ENCODE results near the gene PIK3C2B. TPM values are rescaled to one million over a fixed set of nuclear protein-coding genes. Genes with fewer than 3 reads are reported as not detected.
A peak's percentile ranks its signal among the peaks of the same experiment; 100 is the strongest.
"Not testable (repeated sequence)": the region's sequence is repeated elsewhere in the genome, so short reads cannot be mapped to it uniquely, and the experiment has no call there.

Gene PIK3C2B
- total RNA-seq, 2 experiments from 2014 or later, result 38.2 to 44.0 TPM

DNA sequence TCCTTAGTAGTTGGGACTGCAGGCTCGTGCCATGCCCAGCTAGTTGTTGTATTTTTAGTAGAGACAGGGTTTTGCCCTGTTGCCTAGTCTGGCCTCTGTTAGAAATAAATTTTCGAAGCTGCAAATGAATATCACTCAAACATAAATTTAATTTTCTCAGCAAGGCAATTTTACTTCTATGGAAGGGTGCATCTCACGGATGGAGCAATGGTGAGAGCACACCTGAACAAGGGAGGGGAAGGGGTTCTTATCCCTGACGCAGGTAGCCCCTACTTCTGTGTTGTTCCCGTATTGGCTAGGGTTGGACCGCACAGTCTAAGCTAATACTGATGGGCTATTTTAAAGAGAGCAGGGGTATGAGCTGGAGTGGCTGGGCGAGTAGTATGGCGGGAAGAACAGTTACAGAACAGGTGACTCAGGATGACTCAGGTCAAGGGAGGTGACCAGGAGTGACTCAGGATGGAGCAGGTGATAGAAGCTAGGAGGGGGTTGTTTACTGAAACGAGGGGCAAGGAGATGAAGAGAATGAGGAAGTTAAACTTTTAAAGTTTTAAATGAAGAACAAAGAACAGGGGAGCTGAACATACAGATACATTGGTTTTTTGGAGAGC, 29.1 kb upstream of the PIK3C2B start:
- ATAC-seq, result no peak
- Mint-ChIP-seq H3K27ac (peak overlapping the region; percentile 88), H3K4me1 (peaks cover 56% of the 10 kb centered on the region), H3K27me3 (no peaks in the 10 kb centered on the region), H3K36me3 (ENCODE audit: low read depth) (peaks cover 69% of the 10 kb centered on the region), H3K4me3 (no peak overlapping the region), H3K9me3 (ENCODE audit: low read depth) (peaks cover 8% of the 10 kb centered on the region)
- DNase-seq, result peak; percentile 47
- intact Hi-C loops (cut with DNase I, micrococcal nuclease), result loop anchor here in 1 of 2 experiments (2.0 kb wide), 1 partner anchor 21 kb away; no protein-coding TSS in a partner anchor
- ChIA-PET POLR2A (no interaction called here), CTCF (interaction anchor here (0.7 to 2.2 kb wide), 8 partner anchors 17 to 394 kb away, joined by 3 to 14 read pairs (median 4); no protein-coding TSS in a partner anchor)

GRCh38 chr1:204521941-204522521, 27.4 kb upstream of the PIK3C2B start:
- not testable (repeated sequence) for H3K27me3 Mint-ChIP-seq; DNase-seq; H3K4me3 Mint-ChIP-seq; H3K9me3 Mint-ChIP-seq (ENCODE audit: low read depth); ATAC-seq
- ChIA-PET CTCF (interaction anchor here (1.1 to 1.2 kb wide), 2 partner anchors 44 to 285 kb away, joined by 3 read pairs; no protein-coding TSS in a partner anchor), POLR2A (interaction anchor here (0.7 kb wide), 1 partner anchor 1154 kb away, joined by 3 read pairs; no protein-coding TSS in a partner anchor)
- Mint-ChIP-seq H3K27ac (peak overlapping the region; percentile 76), H3K36me3 (ENCODE audit: low read depth) (peaks cover 73% of the 10 kb centered on the region), H3K4me1 (peaks cover 66% of the 10 kb centered on the region)
- intact Hi-C loops (cut with DNase I, micrococcal nuclease), result loop anchor here (2.0 kb wide), 3 partner anchors 15 to 43 kb away; no protein-coding TSS in a partner anchor

- ATAC-seq (peak; percentile 62), DNase-seq (peak; percentile 74)
- H3K9me3 Mint-ChIP-seq (ENCODE audit: low read depth), result peaks cover 10% of the 10 kb centered on the region
- H3K4me1 Mint-ChIP-seq, result peaks cover 65% of the 10 kb centered on the region
- H3K27me3 Mint-ChIP-seq, result no peaks in the 10 kb centered on the region
- H3K36me3 Mint-ChIP-seq (ENCODE audit: low read depth), result peaks cover 68% of the 10 kb centered on the region
- CTCF ChIA-PET, result interaction anchor here (1.0 to 1.2 kb wide), 3 partner anchors 14 to 286 kb away, joined by 3 to 7 read pairs (median 3); no protein-coding TSS in a partner anchor
- H3K4me3 Mint-ChIP-seq, result peak overlapping the region; percentile 28
- intact Hi-C loops (cut with DNase I, micrococcal nuclease), result loop anchor here (2.0 kb wide), 3 partner anchors 14 to 44 kb away; no protein-coding TSS in a partner anchor
- H3K27ac Mint-ChIP-seq, result peak overlapping the region; percentile 91
- POLR2A ChIA-PET, result interaction anchor here (0.6 to 1.1 kb wide), 5 partner anchors 9 to 682 kb away, joined by 3 to 4 read pairs (median 3); no protein-coding TSS in a partner anchor
Observed at GRCh38 chr1:204520834-204521709, 26.5 kb upstream of the PIK3C2B start.

GRCh38 chr1:204517382-204517781, 22.8 kb upstream of the PIK3C2B start:
- POLR2A ChIA-PET, result interaction anchor here (0.7 to 3.1 kb wide), 5 partner anchors 11 to 1227 kb away, joined by 3 to 63 read pairs (median 6); partner anchors contain the start of gene PIK3C2B
- H3K27ac Mint-ChIP-seq; H3K9me3 Mint-ChIP-seq (ENCODE audit: low read depth); ATAC-seq; H3K4me3 Mint-ChIP-seq; H3K27me3 Mint-ChIP-seq: not testable (repeated sequence)
- intact Hi-C loops (cut with DNase I, micrococcal nuclease), result loop anchor here (2.0 to 10.0 kb wide), 7 partner anchors 27 to 1713 kb away; partner anchors contain the start of gene KDM5B (in 1 of the 2)
- Mint-ChIP-seq H3K36me3 (ENCODE audit: low read depth) (peaks cover 43% of the 10 kb centered on the region), H3K4me1 (peaks cover 70% of the 10 kb centered on the region)
- peak; percentile 56 for DNase-seq
- CTCF ChIA-PET, result interaction anchor here (0.9 to 5.6 kb wide), 5 partner anchors 10 to 290 kb away, joined by 3 to 60 read pairs (median 7); no protein-coding TSS in a partner anchor

- ChIA-PET CTCF (interaction anchor here (0.7 to 5.6 kb wide), 14 partner anchors 9 to 1224 kb away, joined by 3 to 60 read pairs (median 6); partner anchors contain the start of genes GOLT1A and PIK3C2B), POLR2A (interaction anchor here (0.5 to 3.1 kb wide), 14 partner anchors 8 to 106 kb away, joined by 3 to 63 read pairs (median 4); partner anchors contain the start of gene PIK3C2B)
- Mint-ChIP-seq H3K27ac (no peak within 1 kb of the TSS), H3K4me3 (no peak within 1 kb of the TSS), H3K9me3 (ENCODE audit: low read depth) (peaks cover 2% of the 10 kb centered on the region), H3K27me3 (no peaks in the 10 kb centered on the region), H3K36me3 (ENCODE audit: low read depth) (peaks cover 34% of the 10 kb centered on the region), H3K4me1 (peaks cover 62% of the 10 kb centered on the region)
- peak; percentile 85 for ATAC-seq
- intact Hi-C loops (cut with DNase I, micrococcal nuclease), result loop anchor here (1.0 to 10.0 kb wide), 10 partner anchors 9 to 1712 kb away; partner anchors contain the start of genes KDM5B (in 1 of the 2), PIK3C2B (in 1 of the 2) and PPP1R15B (in 1 of the 2)
- peak; percentile 98 for DNase-seq
Observed at GRCh38 chr1:204516180-204516879, 21.7 kb upstream of the PIK3C2B start, which contains the start of gene MDM4. Gene MDM4 (plus strand): TSS chr1:204516406. CDS start chr1:204525519, 9,113 bp downstream.

- intact Hi-C loops (cut with DNase I, micrococcal nuclease), result loop anchor here (5.0 to 10.0 kb wide), 4 partner anchors 47 to 1710 kb away; partner anchors contain the start of gene KDM5B (in 1 of the 2)
- peak overlapping the region; percentile 83 for H3K27ac Mint-ChIP-seq
- H3K9me3 Mint-ChIP-seq (ENCODE audit: low read depth), result peaks cover 2% of the 10 kb centered on the region
- CTCF ChIA-PET, result interaction anchor here (0.8 to 5.6 kb wide), 5 partner anchors 8 to 292 kb away, joined by 3 to 60 read pairs (median 15); no protein-coding TSS in a partner anchor
- no peaks in the 10 kb centered on the region for H3K27me3 Mint-ChIP-seq
- H3K4me1 Mint-ChIP-seq, result peaks cover 51% of the 10 kb centered on the region
- peaks cover 28% of the 10 kb centered on the region for H3K36me3 Mint-ChIP-seq (ENCODE audit: low read depth)
- DNase-seq (no peak), ATAC-seq (no peak)
- peak overlapping the region; percentile 15 for H3K4me3 Mint-ChIP-seq
- POLR2A ChIA-PET, result interaction anchor here (0.6 to 3.1 kb wide), 5 partner anchors 8 to 23 kb away, joined by 3 to 63 read pairs (median 5); no protein-coding TSS in a partner anchor
Observed at GRCh38 chr1:204514828-204515227, 20.2 kb upstream of the PIK3C2B start.

GRCh38 chr1:204513117-204513716, 18.6 kb upstream of the PIK3C2B start:
- intact Hi-C loops (cut with DNase I, micrococcal nuclease), result loop anchor here in 1 of 2 experiments (10.0 kb wide), 2 partner anchors 692 to 1708 kb away; partner anchors contain the start of gene KDM5B
- POLR2A ChIA-PET, result interaction anchor here (0.7 kb wide), 1 partner anchor 53 kb away, joined by 3 read pairs; no protein-coding TSS in a partner anchor
- Mint-ChIP-seq H3K9me3 (ENCODE audit: low read depth) (peaks cover 2% of the 10 kb centered on the region), H3K36me3 (ENCODE audit: low read depth) (peaks cover 14% of the 10 kb centered on the region), H3K4me1 (peaks cover 37% of the 10 kb centered on the region), H3K27ac (peak overlapping the region; percentile 98), H3K4me3 (peak overlapping the region; percentile 75), H3K27me3 (no peaks in the 10 kb centered on the region)
- ATAC-seq (peak; percentile 3), DNase-seq (peak; percentile 65)
- CTCF ChIA-PET, result interaction anchor here (0.7 to 2.2 kb wide), 5 partner anchors 10 to 630 kb away, joined by 3 to 9 read pairs (median 6); no protein-coding TSS in a partner anchor

DNA sequence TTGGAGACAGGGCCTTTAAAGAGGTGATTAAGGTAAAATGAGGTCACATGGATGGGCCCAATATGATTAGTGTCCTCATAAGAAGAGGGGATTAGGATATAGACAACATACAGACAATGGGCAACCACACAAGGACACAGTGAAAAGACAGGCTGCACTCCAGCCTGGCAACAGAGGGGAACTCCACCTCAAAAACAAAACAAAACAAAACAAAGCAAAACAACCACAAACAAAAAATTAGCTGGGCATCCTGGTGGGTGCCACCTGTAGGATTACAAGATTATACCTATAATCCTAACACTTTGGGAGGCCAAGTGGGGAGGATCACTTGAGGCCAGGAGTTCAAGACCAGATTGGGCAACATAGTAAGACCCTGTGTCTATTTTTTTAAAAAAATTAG, 16.8 kb upstream of the PIK3C2B start:
- intact Hi-C loops (cut with DNase I, micrococcal nuclease), result loop anchor here in 1 of 2 experiments (10.0 kb wide), 2 partner anchors 693 to 1707 kb away; partner anchors contain the start of gene KDM5B
- Mint-ChIP-seq H3K9me3 (ENCODE audit: low read depth) (no peaks in the 10 kb centered on the region), H3K4me3 (no peak overlapping the region), H3K4me1 (peaks cover 39% of the 10 kb centered on the region), H3K27ac (peak overlapping the region; percentile 63), H3K27me3 (no peaks in the 10 kb centered on the region), H3K36me3 (ENCODE audit: low read depth) (peaks cover 5% of the 10 kb centered on the region)
- DNase-seq (no peak), ATAC-seq (no peak)
- ChIA-PET CTCF (interaction anchor here (2.2 kb wide), 1 partner anchor 8 kb away, joined by 9 read pairs; no protein-coding TSS in a partner anchor), POLR2A (no interaction called here)

DNA sequence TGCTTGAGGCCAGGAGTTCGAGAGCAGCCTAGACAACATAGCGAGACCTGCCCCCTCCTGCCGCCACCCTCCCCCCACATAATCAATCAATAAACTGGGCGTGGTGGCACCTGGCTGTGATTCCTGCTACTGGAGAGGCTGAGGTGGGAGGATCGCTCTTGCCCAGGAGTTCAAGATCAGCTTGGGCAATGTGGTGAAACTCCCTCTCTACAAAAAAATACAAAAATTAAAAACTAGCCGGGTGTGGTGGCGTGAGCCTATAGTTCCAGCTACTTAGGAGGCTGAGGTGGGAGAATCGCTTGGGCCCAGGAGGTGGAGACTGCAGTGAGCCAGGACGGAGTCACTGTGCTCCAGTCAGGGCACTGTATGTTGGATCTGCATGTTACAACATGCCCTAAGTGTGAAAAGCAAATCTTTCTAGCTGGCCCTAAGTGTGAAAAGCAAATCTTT, 14.6 kb upstream of the PIK3C2B start:
- Mint-ChIP-seq H3K4me3 (no peak overlapping the region), H3K9me3 (ENCODE audit: low read depth) (no peaks in the 10 kb centered on the region), H3K36me3 (ENCODE audit: low read depth) (peaks cover 7% of the 10 kb centered on the region), H3K4me1 (peaks cover 38% of the 10 kb centered on the region), H3K27me3 (peaks cover 2% of the 10 kb centered on the region), H3K27ac (no peak overlapping the region)
- CTCF ChIA-PET, result interaction anchor here (0.8 to 5.5 kb wide), 4 partner anchors 8 to 78 kb away, joined by 3 to 60 read pairs (median 4); partner anchors contain the start of gene MDM4
- POLR2A ChIA-PET, result interaction anchor here (1.0 kb wide), 1 partner anchor 12 kb away, joined by 3 read pairs; no protein-coding TSS in a partner anchor
- DNase-seq (no peak), ATAC-seq (no peak)
- intact Hi-C loops (cut with DNase I, micrococcal nuclease), result loop anchor here (5.0 to 10.0 kb wide), 3 partner anchors 298 to 1184 kb away; partner anchors contain the start of genes ZBED6 (in 1 of the 2) and ZC3H11A (in 1 of the 2)

Measured in activated CD4-positive, alpha-beta T cell treated with anti-CD3 and anti-CD28 coated beads for 36 hours (primary cell).